IPS-20b (cell line): Measurements from ENCODE around the gene DHTKD1.
"Not testable (repeated sequence)": the region's sequence is repeated elsewhere in the genome, so short reads cannot be mapped to it uniquely, and the experiment has no call there.

Source experiments
- H3K27ac ChIP-seq: one replicate; pipeline ENCODE4 v1.5.1; 2013; ENCODE audit warnings: low read length
- H3K27me3 ChIP-seq: 2 replicates; pipeline ENCODE4 v1.6.1; 2013; ENCODE audit warnings: mild to moderate bottlenecking, low read length, inconsistent platforms; ENCODE audit not compliant: insufficient read depth
- H3K36me3 ChIP-seq: 2 replicates; pipeline ENCODE4 v1.6.1; 2013; ENCODE audit warnings: low read depth, mild to moderate bottlenecking, inconsistent platforms, low read length, moderate library complexity; ENCODE audit not compliant: insufficient read depth
- H3K4me1 ChIP-seq: 2 replicates; pipeline ENCODE4 v1.6.1; 2013; ENCODE audit warnings: mild to moderate bottlenecking, control low read depth, inconsistent platforms, low read length, moderate library complexity; ENCODE audit not compliant: insufficient read depth
- H3K4me3 ChIP-seq: 2 replicates; pipeline ENCODE4 v1.5.1; 2013; ENCODE audit warnings: mild to moderate bottlenecking, low read length, inconsistent platforms
- H3K9ac ChIP-seq: 2 replicates; pipeline ENCODE4 v1.6.1; 2013; ENCODE audit warnings: low read depth, mild to moderate bottlenecking, inconsistent platforms, low read length, moderate library complexity
- H3K9me3 ChIP-seq: 2 replicates; pipeline ENCODE4 v1.6.1; 2013; ENCODE audit warnings: mild to moderate bottlenecking, low read depth, low read length, inconsistent platforms; ENCODE audit not compliant: insufficient read depth

The DHTKD1 gene

DNA sequence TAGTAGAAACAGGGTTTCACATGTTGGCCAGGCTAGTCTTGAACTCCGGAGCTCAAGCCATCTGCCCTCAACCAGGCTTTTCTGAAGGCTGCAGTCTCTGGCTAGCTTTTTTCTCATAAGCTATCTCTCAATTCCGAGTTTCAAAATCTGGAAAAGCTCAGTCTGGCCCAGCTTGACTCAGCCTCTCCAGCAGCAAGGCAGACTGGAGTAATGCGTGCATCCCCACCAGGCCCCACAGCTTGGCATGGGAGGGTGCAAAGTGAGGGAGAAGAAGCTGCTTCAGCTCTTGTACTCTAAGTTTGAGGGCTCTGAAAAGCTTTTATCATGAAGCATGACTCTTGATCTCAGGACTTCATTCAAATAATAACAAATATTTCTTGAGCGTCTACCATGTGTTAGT, 4.8 kb downstream of the DHTKD1 start:
- Histone ChIP-seq H3K36me3 (peaks cover 14% of the 10 kb centered on the region), H3K9me3 (no peaks in the 10 kb centered on the region), H3K27me3 (no peaks in the 10 kb centered on the region), H3K9ac (no peak overlapping the region), H3K27ac (no peak overlapping the region), H3K4me3 (no peak overlapping the region), H3K4me1 (no peaks in the 10 kb centered on the region)

DNA sequence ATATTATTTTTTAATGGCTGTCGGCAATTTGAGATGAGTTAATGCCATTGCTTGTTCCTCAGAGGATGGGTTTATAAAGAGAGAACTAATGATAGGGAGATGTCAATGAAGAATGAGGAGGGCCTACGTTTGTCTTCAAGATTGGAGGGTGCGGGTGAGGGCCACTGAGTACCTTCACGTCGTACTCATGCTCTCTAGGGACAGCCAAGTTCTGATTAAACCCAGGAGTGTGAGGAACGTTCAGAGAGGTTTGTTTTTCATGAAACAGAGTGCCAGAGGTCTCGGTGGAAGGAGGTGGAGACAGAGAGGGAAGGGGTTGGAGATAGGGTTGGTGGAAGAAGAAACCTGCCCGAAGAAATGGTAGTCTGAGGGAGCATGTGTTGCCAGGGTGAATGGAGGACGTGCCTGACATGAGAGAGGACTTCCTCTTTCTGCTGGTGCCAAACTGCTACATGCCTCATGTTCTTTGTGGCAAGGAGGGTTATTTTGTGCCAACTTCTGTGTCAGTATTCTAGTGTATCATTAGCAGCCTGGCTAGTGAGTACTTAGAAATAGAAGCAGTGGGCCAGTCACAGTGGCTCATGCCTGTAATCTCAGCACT, 8.9 kb downstream of the DHTKD1 start:
- Histone ChIP-seq H3K36me3 (peaks cover 20% of the 10 kb centered on the region), H3K4me3 (no peak overlapping the region), H3K9me3 (no peaks in the 10 kb centered on the region), H3K9ac (no peak overlapping the region), H3K27me3 (no peaks in the 10 kb centered on the region), H3K27ac (no peak overlapping the region), H3K4me1 (no peaks in the 10 kb centered on the region)

DNA sequence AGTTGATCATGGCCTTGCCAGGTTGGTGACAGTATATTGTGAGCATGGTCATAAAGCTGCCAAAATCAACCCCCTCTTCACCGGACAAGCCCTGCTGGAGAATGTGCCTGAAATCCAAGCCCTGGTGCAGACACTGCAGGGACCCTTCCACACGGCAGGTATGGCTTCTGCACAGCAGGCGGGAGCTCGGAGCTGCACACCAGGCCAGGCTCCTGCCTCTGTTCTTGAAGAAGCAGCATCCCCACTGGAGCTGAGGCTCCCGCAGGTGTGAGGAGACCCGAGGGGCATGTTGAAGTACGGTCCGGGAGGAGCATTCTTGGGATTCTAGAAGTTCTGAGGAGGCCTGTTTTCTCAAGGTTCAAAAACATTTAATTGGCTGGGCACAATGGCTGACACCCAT, 12.7 kb downstream of the DHTKD1 start:
- no peaks in the 10 kb centered on the region for H3K4me1 ChIP-seq
- no peaks in the 10 kb centered on the region for H3K27me3 ChIP-seq
- H3K9me3 ChIP-seq = no peaks in the 10 kb centered on the region
- no peak overlapping the region for H3K27ac ChIP-seq
- H3K9ac ChIP-seq = no peak overlapping the region
- peaks cover 33% of the 10 kb centered on the region for H3K36me3 ChIP-seq
- H3K4me3 ChIP-seq = no peak overlapping the region

DNA sequence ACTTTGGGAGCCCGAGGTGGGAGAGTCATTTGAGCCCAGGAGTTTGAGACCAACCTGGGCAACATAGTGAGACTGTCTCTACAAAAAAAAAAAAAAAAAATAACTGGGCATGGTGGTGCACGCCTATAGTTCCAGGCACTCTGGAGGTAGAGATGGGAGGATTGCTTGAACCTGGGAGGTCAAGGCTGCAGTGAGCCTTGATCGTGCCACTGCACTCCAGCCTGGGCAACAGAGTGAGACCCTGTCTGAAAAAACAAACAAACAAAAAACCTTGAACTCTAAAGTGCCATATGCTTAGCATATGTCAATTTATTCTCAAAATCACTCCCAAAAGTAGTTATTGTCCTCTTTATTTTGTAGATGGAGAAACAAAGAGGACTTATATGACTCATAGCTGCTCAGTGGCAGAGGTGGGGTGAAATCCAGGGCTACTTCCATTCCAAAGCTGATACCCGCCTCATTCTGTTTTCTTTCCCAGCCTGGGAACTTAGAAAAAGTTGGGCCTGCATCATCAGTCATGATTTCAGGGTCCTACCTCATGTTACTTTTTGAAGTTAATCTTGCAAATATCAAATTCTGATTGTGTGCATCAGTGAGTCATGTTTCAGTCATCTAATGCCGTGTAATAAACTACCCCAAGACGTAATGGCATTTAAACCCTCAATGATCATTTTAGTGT, 13.3 kb downstream of the DHTKD1 start:
- H3K4me3 ChIP-seq = no peak overlapping the region
- H3K27ac ChIP-seq = no peak overlapping the region
- no peak overlapping the region for H3K9ac ChIP-seq
- H3K36me3 ChIP-seq = peaks cover 38% of the 10 kb centered on the region
- no peaks in the 10 kb centered on the region for H3K4me1 ChIP-seq
- H3K9me3 ChIP-seq = no peaks in the 10 kb centered on the region
- H3K27me3 ChIP-seq = no peaks in the 10 kb centered on the region

DNA sequence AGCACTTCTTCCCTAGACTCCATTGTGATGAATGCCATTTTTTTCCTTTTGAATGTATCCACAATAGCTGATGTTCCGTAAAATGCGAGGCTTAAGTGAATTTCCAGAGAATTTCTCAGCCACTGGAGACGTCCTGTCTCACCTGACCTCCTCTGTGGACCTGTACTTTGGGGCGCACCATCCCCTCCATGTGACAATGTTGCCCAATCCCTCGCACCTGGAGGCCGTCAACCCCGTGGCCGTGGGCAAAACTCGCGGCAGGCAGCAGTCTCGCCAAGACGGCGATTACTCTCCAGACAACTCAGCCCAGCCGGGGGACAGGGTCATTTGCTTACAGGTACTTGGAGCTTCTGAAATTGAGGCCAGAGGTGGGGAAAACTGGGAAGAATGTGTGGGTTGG, 20.2 kb downstream of the DHTKD1 start:
- peaks cover 89% of the 10 kb centered on the region for H3K36me3 ChIP-seq
- H3K4me3 ChIP-seq = no peak overlapping the region
- no peaks in the 10 kb centered on the region for H3K9me3 ChIP-seq
- H3K9ac ChIP-seq = no peak overlapping the region
- no peaks in the 10 kb centered on the region for H3K4me1 ChIP-seq
- no peak overlapping the region for H3K27ac ChIP-seq
- no peaks in the 10 kb centered on the region for H3K27me3 ChIP-seq

DNA sequence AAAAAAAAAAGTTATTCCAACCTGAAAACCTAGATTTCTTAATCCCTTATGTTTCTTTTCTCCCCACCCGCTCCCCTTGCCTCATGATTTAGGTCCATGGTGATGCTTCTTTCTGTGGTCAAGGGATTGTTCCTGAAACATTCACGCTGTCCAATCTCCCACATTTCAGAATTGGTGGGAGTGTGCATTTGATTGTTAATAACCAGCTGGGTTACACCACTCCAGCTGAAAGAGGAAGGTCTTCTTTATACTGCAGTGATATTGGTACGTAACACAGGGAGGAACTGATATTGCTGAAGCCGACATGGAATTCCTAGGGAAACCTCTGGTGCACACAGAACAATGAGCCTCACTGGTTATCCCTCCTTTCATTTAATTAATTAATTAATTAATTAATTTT, 22.7 kb downstream of the DHTKD1 start:
- no peak overlapping the region for H3K4me3 ChIP-seq
- no peaks in the 10 kb centered on the region for H3K27me3 ChIP-seq
- H3K9ac ChIP-seq = no peak overlapping the region
- no peak overlapping the region for H3K27ac ChIP-seq
- no peaks in the 10 kb centered on the region for H3K9me3 ChIP-seq
- peaks cover 90% of the 10 kb centered on the region for H3K36me3 ChIP-seq
- no peaks in the 10 kb centered on the region for H3K4me1 ChIP-seq

DNA sequence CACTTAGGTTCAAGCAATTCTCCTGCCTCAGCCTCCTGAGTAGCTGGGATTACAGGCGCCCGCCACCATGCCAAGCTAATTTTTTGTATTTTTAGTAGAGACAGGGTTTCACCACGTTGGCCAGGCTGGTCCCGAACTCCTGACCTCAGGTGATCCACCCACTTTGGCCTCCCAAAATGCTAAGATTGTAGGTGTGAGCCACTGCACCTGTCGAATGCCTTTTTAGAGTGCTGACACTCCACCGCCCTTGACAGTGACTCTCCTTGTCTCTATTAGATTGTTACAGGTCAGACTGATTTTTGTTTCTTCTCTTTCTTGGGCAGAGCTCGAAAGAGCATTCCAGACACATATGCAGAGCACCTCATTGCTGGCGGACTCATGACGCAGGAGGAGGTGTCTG, 28.6 kb downstream of the DHTKD1 start:
- H3K9me3 ChIP-seq, H3K4me1 ChIP-seq, H3K27me3 ChIP-seq, H3K27ac ChIP-seq, H3K4me3 ChIP-seq, H3K9ac ChIP-seq: not testable (repeated sequence)
- peaks cover 85% of the 10 kb centered on the region for H3K36me3 ChIP-seq

DNA sequence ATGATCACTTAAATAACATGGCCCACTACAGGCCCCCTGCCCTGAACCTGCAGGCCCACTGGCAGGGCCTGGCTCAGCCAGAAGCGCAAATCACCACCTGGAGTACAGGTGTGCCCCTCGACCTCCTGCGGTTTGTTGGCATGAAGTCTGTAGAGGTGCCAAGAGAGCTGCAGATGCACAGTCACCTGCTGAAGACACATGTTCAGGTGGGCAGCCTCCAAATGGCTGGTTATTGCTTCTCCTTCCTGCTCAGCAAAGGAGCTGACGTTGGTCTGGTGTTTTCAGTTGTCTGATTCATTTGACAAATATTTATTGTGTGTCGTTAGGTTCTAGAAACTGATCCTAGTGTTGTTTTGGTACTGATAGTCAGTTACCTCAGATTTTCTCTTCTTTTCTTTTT, 29.0 kb downstream of the DHTKD1 start:
- Histone ChIP-seq H3K4me3 (no peak overlapping the region), H3K4me1 (no peaks in the 10 kb centered on the region), H3K9me3 (no peaks in the 10 kb centered on the region), H3K36me3 (peaks cover 84% of the 10 kb centered on the region), H3K9ac (no peak overlapping the region), H3K27me3 (no peaks in the 10 kb centered on the region), H3K27ac (no peak overlapping the region)

DNA sequence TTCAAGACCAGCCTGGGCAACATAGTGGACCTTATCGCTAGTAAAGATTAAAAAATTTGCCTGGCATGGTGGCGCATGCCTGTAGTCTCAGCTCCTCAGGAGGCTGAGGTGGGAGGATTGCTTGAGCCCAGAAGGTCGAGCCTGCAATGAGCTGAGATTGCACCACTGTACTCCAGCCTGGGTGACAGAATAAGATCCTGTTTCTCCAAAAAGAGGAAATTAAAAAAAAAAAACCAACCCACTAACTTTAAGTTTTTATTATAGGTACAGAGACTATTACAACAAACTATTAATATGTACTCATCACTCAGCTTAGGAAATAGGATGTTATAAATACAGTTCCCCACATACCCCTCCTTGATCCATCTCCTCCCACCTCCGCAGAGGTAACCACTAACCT, 30.2 kb downstream of the DHTKD1 start:
- H3K36me3 ChIP-seq = peaks cover 82% of the 10 kb centered on the region
- no peak overlapping the region for H3K9ac ChIP-seq
- no peak overlapping the region for H3K4me3 ChIP-seq
- no peak overlapping the region for H3K27ac ChIP-seq
- no peaks in the 10 kb centered on the region for H3K9me3 ChIP-seq
- H3K27me3 ChIP-seq = no peaks in the 10 kb centered on the region
- H3K4me1 ChIP-seq = no peaks in the 10 kb centered on the region

DNA sequence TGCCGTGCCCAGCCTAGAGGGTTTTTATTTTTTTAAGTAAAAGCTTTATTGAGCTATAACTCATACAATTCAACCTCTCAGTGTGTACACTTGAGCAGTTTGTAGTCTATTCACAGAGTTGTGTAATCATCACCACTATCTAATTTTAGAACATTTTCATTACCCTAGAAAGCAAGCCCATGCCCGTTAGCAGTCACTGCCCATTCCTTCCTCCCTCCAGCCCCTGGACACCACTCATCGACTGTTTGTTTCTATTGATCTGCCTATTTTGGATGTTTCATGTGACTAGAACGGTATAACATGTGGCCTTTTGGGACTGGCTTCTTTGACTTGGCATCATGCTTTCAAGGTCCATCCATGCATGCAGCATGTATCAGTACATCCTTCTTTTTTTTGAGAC, 35.0 kb downstream of the DHTKD1 start:
- H3K4me3 ChIP-seq = no peak overlapping the region
- H3K27ac ChIP-seq = no peak overlapping the region
- no peaks in the 10 kb centered on the region for H3K9me3 ChIP-seq
- no peaks in the 10 kb centered on the region for H3K27me3 ChIP-seq
- no peaks in the 10 kb centered on the region for H3K4me1 ChIP-seq
- no peak overlapping the region for H3K9ac ChIP-seq
- peaks cover 94% of the 10 kb centered on the region for H3K36me3 ChIP-seq

DNA sequence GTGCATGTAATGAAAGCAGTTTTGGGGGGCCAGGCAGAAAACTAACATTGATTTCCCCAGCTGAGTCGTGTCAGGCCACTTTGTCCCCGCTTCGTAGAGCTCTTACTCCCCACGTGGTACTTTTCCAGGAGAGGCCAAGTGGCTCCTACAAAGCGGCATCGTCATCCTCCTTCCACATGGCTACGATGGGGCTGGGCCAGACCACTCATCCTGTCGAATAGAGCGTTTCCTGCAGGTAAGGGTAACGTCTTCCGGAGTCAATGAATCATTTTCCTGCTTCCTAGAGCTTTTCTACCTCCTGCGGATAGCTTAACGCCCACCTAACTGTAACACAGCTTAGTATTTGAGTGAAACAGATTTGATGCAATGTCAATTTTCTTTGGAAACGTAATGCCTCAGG, 39.0 kb downstream of the DHTKD1 start:
- no peak overlapping the region for H3K27ac ChIP-seq
- no peak overlapping the region for H3K9ac ChIP-seq
- no peaks in the 10 kb centered on the region for H3K9me3 ChIP-seq
- no peaks in the 10 kb centered on the region for H3K27me3 ChIP-seq
- H3K36me3 ChIP-seq = peaks cover 91% of the 10 kb centered on the region
- no peak overlapping the region for H3K4me3 ChIP-seq
- no peaks in the 10 kb centered on the region for H3K4me1 ChIP-seq

DNA sequence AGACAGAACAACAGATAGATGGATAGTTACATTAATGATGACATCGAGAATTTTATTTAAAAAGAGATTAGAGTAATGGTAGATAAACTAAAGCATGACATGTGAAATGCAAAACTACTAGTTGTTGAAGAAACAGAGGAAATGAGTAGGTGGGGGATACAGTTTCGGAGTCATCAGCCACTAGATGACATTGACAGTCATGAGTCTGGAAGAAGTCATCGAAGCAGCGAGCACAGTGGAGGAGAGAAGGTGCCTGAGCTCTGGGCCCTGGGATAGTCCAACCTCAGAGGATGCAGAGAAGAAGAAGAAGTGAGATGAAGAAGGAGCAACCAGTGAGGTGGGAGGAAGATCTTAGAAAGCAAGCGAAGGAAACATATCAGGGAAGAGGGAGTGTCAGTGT, 40.5 kb downstream of the DHTKD1 start:
- Histone ChIP-seq H3K9ac (no peak overlapping the region), H3K4me3 (no peak overlapping the region), H3K9me3 (no peaks in the 10 kb centered on the region), H3K4me1 (no peaks in the 10 kb centered on the region), H3K36me3 (peaks cover 94% of the 10 kb centered on the region), H3K27ac (no peak overlapping the region), H3K27me3 (no peaks in the 10 kb centered on the region)
